H9 (cell line): ENCODE results near the gene NT5DC3. TPM values are rescaled to one million over a fixed set of nuclear protein-coding genes. Genes with fewer than 3 reads are reported as not detected.

Experiments
- DNase-seq: peaks from one replicate; pipeline ENCODE4 v3.0.0-alpha.2; 2017
- H2AFZ ChIP-seq: one replicate; pipeline ENCODE4 v1.6.1; 2013; ENCODE audit warnings: mild to moderate bottlenecking, low read length, control low read depth, moderate library complexity
- H2AK5ac ChIP-seq: 2 replicates; pipeline ENCODE4 v1.6.1; 2013; ENCODE audit warnings: low read length, control low read depth, mixed read lengths; ENCODE audit not compliant: insufficient read length
- H2BK120ac ChIP-seq: one replicate; pipeline ENCODE4 v1.6.1; 2013; ENCODE audit warnings: low read depth, mild to moderate bottlenecking, low read length, control low read depth, inconsistent platforms; ENCODE audit not compliant: poor library complexity, severe bottlenecking
- H2BK12ac ChIP-seq: 2 replicates; pipeline ENCODE4 v1.6.1; 2013; ENCODE audit warnings: low read length, control low read depth, mixed read lengths, low read depth; ENCODE audit not compliant: insufficient read length
- H2BK15ac ChIP-seq: 2 replicates; pipeline ENCODE4 v1.6.1; 2013; ENCODE audit warnings: low read depth, low read length, control low read depth
- H2BK20ac ChIP-seq: one replicate; pipeline ENCODE4 v1.6.1; 2013; ENCODE audit warnings: low read depth, mild to moderate bottlenecking, low read length, control low read depth, inconsistent platforms; ENCODE audit not compliant: poor library complexity, severe bottlenecking
- H2BK5ac ChIP-seq: 2 replicates; pipeline ENCODE4 v1.6.1; 2013; ENCODE audit warnings: low read length, control low read depth, mixed read lengths; ENCODE audit not compliant: insufficient read length
- H3K14ac ChIP-seq: 2 replicates; pipeline ENCODE4 v1.6.1; 2013; ENCODE audit warnings: low read length, control low read depth; ENCODE audit not compliant: insufficient read depth
- H3K18ac ChIP-seq: 2 replicates; pipeline ENCODE4 v1.6.1; 2013; ENCODE audit warnings: low read depth, mild to moderate bottlenecking, mixed read lengths, low read length, control low read depth; ENCODE audit not compliant: insufficient read length
- H3K23ac ChIP-seq: 2 replicates; pipeline ENCODE4 v1.6.1; 2013; ENCODE audit warnings: low read length, control low read depth, mixed read lengths, low read depth; ENCODE audit not compliant: insufficient read length
- H3K23me2 ChIP-seq: 2 replicates; pipeline ENCODE4 v1.6.1; 2013; ENCODE audit warnings: low read depth, mild to moderate bottlenecking, mixed read lengths, low read length, control low read depth; ENCODE audit not compliant: insufficient read length, poor library complexity, severe bottlenecking
- H3K27ac ChIP-seq: 2 replicates; pipeline ENCODE4 v1.5.1; 2013; ENCODE audit warnings: low read length, control low read depth, mixed read lengths, low read depth; ENCODE audit not compliant: insufficient read length
- H3K27me3 ChIP-seq: 2 replicates; pipeline ENCODE4 v1.6.1; 2013; ENCODE audit warnings: low read length, control low read depth, inconsistent platforms; ENCODE audit not compliant: insufficient read depth
- H3K4ac ChIP-seq: 2 replicates; pipeline ENCODE4 v1.6.1; 2013; ENCODE audit warnings: low read depth, mild to moderate bottlenecking, control low read depth, inconsistent platforms, low read length, moderate library complexity
- H3K4me1 ChIP-seq: 2 replicates; pipeline ENCODE4 v1.6.1; 2013; ENCODE audit warnings: low read length, control low read depth, inconsistent platforms; ENCODE audit not compliant: insufficient read depth
- H3K4me2 ChIP-seq: 2 replicates; pipeline ENCODE4 v1.6.1; 2013; ENCODE audit warnings: low read length, control low read depth, mixed read lengths; ENCODE audit not compliant: insufficient read length, insufficient read depth
- H3K56ac ChIP-seq: 2 replicates; pipeline ENCODE4 v1.6.1; 2013; ENCODE audit warnings: low read depth, mild to moderate bottlenecking, mixed read lengths, low read length, control low read depth; ENCODE audit not compliant: insufficient read length
- H3K79me1 ChIP-seq: 2 replicates; pipeline ENCODE4 v1.6.1; 2013; ENCODE audit warnings: low read depth, mild to moderate bottlenecking, moderate library complexity, low read length, control low read depth, inconsistent platforms; ENCODE audit not compliant: insufficient read depth, poor library complexity, severe bottlenecking
- H3K79me2 ChIP-seq: 2 replicates; pipeline ENCODE4 v1.6.1; 2013; ENCODE audit warnings: low read length, control low read depth, inconsistent platforms; ENCODE audit not compliant: insufficient read depth
- H3K9ac ChIP-seq: 2 replicates; pipeline ENCODE4 v1.6.1; 2013; ENCODE audit warnings: low read length, control low read depth, mixed read lengths; ENCODE audit not compliant: insufficient read length; ENCODE audit errors: extremely low read depth
- H3K9me3 ChIP-seq: one replicate; pipeline ENCODE4 v1.6.1; 2013; ENCODE audit warnings: low read depth, low read length, inconsistent platforms; ENCODE audit not compliant: control insufficient read depth
- H3T11ph ChIP-seq: one replicate; pipeline ENCODE4 v1.6.1; 2013; ENCODE audit warnings: mild to moderate bottlenecking, low read length, control low read depth, inconsistent platforms
- H4K20me1 ChIP-seq: one replicate; pipeline ENCODE4 v1.6.1; 2013; ENCODE audit not compliant: control insufficient read depth, insufficient read length, insufficient read depth
- H4K5ac ChIP-seq: 2 replicates; pipeline ENCODE4 v1.6.1; 2013; ENCODE audit warnings: low read depth, mild to moderate bottlenecking, mixed read lengths, low read length, control low read depth; ENCODE audit not compliant: insufficient read length
- H4K8ac ChIP-seq: replicated peaks from 2 replicates; pipeline ENCODE4 v1.6.1; 2013; ENCODE audit warnings: low read length, control low read depth, mixed read lengths, low read depth; ENCODE audit not compliant: insufficient read length
- H4K91ac ChIP-seq: 2 replicates; pipeline ENCODE4 v1.6.1; 2013; ENCODE audit warnings: low read depth, mild to moderate bottlenecking, moderate library complexity, mixed read lengths, low read length, control low read depth; ENCODE audit not compliant: insufficient read length
- H3K27ac Mint-ChIP-seq, 3 experiments: 2 replicates in 2 of 3; 3 replicates in 1 of 3; pipeline ENCODE4 v1.8.0; 2020 to 2021; ENCODE audit warnings: mixed read lengths in 3 of 3, mild to moderate bottlenecking in 1 of 3, moderate library complexity in 1 of 3
- H3K27me3 Mint-ChIP-seq: 2 replicates; pipeline ENCODE4 v1.8.0; 2021; ENCODE audit warnings: low read depth, mild to moderate bottlenecking, moderate library complexity, mixed read lengths
- H3K36me3 Mint-ChIP-seq, 3 experiments: 2 replicates in 2 of 3; 3 replicates in 1 of 3; pipeline ENCODE4 v1.8.0; 2020 to 2021; ENCODE audit warnings: low read depth in 3 of 3, mixed read lengths in 3 of 3; ENCODE audit not compliant: insufficient read depth in 1 of 3
- H3K4me1 Mint-ChIP-seq, 2 experiments: 2 replicates each; pipeline ENCODE4 v1.8.0; 2020; ENCODE audit warnings: mixed read lengths in 2 of 2
- H3K4me3 Mint-ChIP-seq, 2 experiments: 2 replicates in 1 of 2; 3 replicates in 1 of 2; pipeline ENCODE4 v1.8.0; 2020 to 2021; ENCODE audit warnings: mild to moderate bottlenecking in 2 of 2, mixed read lengths in 2 of 2, moderate library complexity in 1 of 2
- H3K9me3 Mint-ChIP-seq, 2 experiments: 2 replicates in 1 of 2; 3 replicates in 1 of 2; pipeline ENCODE4 v1.8.0; 2020; ENCODE audit warnings: mild to moderate bottlenecking in 2 of 2, mixed read lengths in 2 of 2, moderate library complexity in 1 of 2
- WGBS: extraction: QIAGEN DNeasy Blood & Tissue Kit; methylation state at CpG from one replicate; pipeline ENCODE4 v1.1.7; 2013; ENCODE audit warnings: missing lambda C conversion rate, low lambda C conversion rate, mixed read lengths; ENCODE audit not compliant: insufficient read length; ENCODE audit errors: extremely low coverage; 5-methylcytosine and 5-hydroxymethylcytosine counted together
- total RNA-seq: library from RNA; stranded (reverse); gene quantifications from 2 replicates; pipeline ENCODE4 v1.2.1, GENCODE V29; 2021
- TF ChIP-seq, protein P1 (sequence below): fragments of 200-600 bp; sonication (generic); conservative IDR thresholded peaks from 3 replicates; pipeline ENCODE4 v1.8.0; 2021; ENCODE audit warnings: antibody characterized with exemption, mild to moderate bottlenecking

The NT5DC3 gene
- total RNA-seq, 1 experiment from 2014 or later, result 13.6 TPM

DNA sequence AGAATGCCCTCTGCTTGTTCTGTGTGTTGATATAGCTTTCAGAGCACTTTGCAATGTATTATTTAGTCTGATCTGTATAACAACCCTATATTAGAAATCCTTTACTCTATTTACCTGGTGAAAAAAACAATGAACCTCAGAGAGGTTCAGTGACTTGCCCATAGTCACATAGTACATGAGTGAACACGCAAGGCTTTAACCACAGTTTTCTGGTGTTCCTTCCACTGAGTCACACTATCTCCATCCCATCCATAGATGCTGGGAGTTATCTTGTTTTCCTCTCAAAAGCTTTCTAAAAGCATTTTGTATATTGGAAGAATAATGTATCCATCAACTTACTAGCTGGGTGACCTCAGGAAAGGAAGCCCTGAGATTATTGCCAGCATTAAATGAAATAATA is 104.5 kb downstream of the NT5DC3 start:
- H3K36me3 Mint-ChIP-seq, result peaks cover 0 to 4% (median 3%) of the 10 kb centered on the region in 3 experiments; a peak in 3 of 7 replicates
- no peak for DNase-seq

More for the DNA sequence above, 104.5 kb downstream of the NT5DC3 start:
- no peaks in the 10 kb centered on the region for H3K9me3 ChIP-seq
- H3K14ac ChIP-seq, result no peak overlapping the region
- no peaks in the 10 kb centered on the region for H3K4me1 Mint-ChIP-seq
- H2BK5ac ChIP-seq, result no peak overlapping the region
- H2AK5ac ChIP-seq, result no peak overlapping the region
- H2BK12ac ChIP-seq, result no peak overlapping the region
- peaks cover 18% of the 10 kb centered on the region for H3K27me3 Mint-ChIP-seq
- no peaks in the 10 kb centered on the region for H3K23me2 ChIP-seq
- no peak overlapping the region for H3K4me2 ChIP-seq
- H2AFZ ChIP-seq, result no peak overlapping the region
- no peak overlapping the region for H4K91ac ChIP-seq
- H3K4me1 ChIP-seq, result no peaks in the 10 kb centered on the region
- H2BK120ac ChIP-seq, result no peak overlapping the region
- H3T11ph ChIP-seq, result no peak overlapping the region
- H3K18ac ChIP-seq, result no peak overlapping the region
- no peak overlapping the region for H3K27ac ChIP-seq
- H3K23ac ChIP-seq, result no peak overlapping the region
- TF ChIP-seq, protein P1, sequence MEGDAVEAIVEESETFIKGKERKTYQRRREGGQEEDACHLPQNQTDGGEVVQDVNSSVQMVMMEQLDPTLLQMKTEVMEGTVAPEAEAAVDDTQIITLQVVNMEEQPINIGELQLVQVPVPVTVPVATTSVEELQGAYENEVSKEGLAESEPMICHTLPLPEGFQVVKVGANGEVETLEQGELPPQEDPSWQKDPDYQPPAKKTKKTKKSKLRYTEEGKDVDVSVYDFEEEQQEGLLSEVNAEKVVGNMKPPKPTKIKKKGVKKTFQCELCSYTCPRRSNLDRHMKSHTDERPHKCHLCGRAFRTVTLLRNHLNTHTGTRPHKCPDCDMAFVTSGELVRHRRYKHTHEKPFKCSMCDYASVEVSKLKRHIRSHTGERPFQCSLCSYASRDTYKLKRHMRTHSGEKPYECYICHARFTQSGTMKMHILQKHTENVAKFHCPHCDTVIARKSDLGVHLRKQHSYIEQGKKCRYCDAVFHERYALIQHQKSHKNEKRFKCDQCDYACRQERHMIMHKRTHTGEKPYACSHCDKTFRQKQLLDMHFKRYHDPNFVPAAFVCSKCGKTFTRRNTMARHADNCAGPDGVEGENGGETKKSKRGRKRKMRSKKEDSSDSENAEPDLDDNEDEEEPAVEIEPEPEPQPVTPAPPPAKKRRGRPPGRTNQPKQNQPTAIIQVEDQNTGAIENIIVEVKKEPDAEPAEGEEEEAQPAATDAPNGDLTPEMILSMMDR, result no peak
- no peak overlapping the region for H3K56ac ChIP-seq
- H3K4ac ChIP-seq, result no peak overlapping the region
- H2BK15ac ChIP-seq, result no peak overlapping the region
- H3K27ac Mint-ChIP-seq, result no peak overlapping the region
- H3K79me1 ChIP-seq, result no peaks in the 10 kb centered on the region
- no peaks in the 10 kb centered on the region for H4K20me1 ChIP-seq
- no peak overlapping the region for H4K8ac ChIP-seq
- H3K9ac ChIP-seq, result no peak overlapping the region
- WGBS, result no CpG with 5 or more reads among the region's 1 CpG
- H3K27me3 ChIP-seq, result no peaks in the 10 kb centered on the region
- peaks cover 3 to 7% of the 10 kb centered on the region in 2 experiments for H3K9me3 Mint-ChIP-seq
- no peak overlapping the region for H2BK20ac ChIP-seq
- no peak overlapping the region for H3K4me3 Mint-ChIP-seq
- no peak overlapping the region for H4K5ac ChIP-seq
- no peaks in the 10 kb centered on the region for H3K79me2 ChIP-seq
